ENCODE results near the gene MED12L. TPM values are rescaled to one million over a fixed set of nuclear protein-coding genes. Genes with fewer than 3 reads are reported as not detected.
"Not testable (repeated sequence)": the region's sequence is repeated elsewhere in the genome, so short reads cannot be mapped to it uniquely, and the experiment has no call there.

The MED12L gene, protein sequence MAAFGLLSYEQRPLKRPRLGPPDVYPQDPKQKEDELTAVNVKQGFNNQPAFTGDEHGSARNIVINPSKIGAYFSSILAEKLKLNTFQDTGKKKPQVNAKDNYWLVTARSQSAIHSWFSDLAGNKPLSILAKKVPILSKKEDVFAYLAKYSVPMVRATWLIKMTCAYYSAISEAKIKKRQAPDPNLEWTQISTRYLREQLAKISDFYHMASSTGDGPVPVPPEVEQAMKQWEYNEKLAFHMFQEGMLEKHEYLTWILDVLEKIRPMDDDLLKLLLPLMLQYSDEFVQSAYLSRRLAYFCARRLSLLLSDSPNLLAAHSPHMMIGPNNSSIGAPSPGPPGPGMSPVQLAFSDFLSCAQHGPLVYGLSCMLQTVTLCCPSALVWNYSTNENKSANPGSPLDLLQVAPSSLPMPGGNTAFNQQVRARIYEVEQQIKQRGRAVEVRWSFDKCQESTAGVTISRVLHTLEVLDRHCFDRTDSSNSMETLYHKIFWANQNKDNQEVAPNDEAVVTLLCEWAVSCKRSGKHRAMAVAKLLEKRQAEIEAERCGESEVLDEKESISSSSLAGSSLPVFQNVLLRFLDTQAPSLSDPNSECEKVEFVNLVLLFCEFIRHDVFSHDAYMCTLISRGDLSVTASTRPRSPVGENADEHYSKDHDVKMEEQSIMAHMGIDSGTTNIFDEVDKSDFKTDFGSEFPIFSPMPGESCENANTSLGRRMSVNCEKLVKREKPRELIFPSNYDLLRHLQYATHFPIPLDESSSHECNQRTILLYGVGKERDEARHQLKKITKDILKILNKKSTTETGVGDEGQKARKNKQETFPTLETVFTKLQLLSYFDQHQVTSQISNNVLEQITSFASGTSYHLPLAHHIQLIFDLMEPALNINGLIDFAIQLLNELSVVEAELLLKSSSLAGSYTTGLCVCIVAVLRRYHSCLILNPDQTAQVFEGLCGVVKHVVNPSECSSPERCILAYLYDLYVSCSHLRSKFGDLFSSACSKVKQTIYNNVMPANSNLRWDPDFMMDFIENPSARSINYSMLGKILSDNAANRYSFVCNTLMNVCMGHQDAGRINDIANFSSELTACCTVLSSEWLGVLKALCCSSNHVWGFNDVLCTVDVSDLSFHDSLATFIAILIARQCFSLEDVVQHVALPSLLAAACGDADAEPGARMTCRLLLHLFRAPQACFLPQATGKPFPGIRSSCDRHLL (N-terminal part only)
- total RNA-seq = 10 to 100 TPM in 4 of 8 experiments, 1 to 10 TPM in 4; 5.9 to 15.7 (median 10.0) TPM

DNA sequence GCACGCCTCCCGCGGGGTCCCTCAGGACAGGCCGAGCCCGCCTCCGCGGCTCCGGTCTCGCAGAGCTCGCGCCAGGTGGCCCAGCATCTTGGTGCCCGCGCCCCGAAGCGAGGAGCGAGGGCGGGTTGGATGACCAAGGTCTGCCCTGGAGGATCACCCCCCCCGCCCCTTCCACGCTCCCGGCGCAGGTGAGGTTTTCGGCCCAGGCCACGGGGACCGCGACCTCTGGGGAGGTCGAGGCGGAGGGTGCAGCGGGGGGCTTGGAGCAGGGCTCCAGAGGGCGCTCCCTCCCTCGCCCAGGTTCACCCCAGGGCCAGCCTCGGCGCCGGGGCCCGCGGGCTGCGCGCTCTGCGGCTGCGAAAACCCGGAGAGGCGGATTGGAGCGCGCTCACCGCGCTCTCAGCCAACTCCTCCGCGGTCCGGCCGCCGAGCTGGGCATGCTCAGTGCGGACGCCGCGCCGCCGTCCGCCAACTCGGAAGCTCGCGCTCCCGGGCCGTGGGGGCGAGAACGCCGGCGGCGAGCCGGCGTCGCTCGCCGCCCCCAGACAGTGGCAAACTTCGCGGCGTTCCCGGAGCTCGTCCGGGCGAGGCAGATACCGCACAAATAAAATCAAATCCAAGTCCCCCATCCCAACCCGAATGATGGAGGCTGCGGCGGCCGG, at the start of gene MED12L:
TSS of gene MED12L (plus strand) at position 438 of the 662 bp plus-strand sequence. CDS start 1,263 bp downstream, outside the sequence.
- in situ Hi-C loops (cut with MboI; ENCODE audit: low pct_unique_long_range_greater_than_20kb in 2 of 9, low sequenced_read_pairs in 9 of 9, unreplicated experiment in 9 of 9) = no loop called here
- peak within 1 kb of the TSS; percentile 67 to 84 (median 74) for H3K4me3 ChIP-seq
- peak within 1 kb of the TSS; percentile 61 to 72 for H3K27ac ChIP-seq
- peaks cover 14 to 15% of the 10 kb centered on the region in 2 donors for H3K4me1 ChIP-seq (replicated peaks in 1 of 2)
- peak; percentile 61 to 69 (median 65) for ATAC-seq (replicated peaks in 6 of 8)
- WGBS, 10 experiments = 0 to 3% (median 3%) methylated on average over 9 to 21 of the region's 84 CpGs; no CpG with 5 or more reads in 7 of the 10 experiments

DNA sequence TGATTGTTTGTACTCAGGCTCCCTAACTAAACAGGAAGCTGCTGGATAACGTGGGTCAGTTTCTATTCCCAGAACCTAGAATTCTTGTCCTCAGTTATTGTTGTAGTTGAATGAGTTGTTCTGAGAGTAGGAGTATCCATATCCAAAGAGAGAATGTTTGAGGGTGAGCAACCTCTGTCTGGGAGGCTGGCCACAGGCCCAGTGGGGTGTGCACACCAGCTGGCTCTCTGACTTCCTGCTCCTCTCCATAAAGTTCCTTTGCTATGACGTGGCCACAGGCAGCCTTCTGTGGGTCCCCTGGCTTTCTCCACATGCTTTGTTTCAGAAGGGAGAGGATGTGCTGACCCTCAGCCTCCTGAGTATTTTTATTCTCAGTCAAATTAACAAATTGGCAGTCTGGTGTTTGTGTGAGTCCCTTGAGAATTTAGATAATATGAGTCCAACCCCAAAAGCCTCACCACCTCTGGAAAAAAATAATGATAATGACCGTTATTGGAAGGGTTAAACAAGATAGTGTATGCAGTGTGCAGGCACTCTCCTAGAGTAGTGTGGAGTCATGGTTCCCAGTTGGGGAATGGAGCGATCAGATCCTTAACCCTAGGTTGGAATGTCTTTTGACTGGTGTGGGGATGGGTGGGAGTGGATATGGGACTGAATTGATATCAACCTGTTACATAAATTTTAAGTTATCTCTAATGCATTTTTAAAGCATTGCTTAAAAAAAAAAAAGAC, 47.6 kb upstream of the MED12L start:
- in situ Hi-C loops (cut with MboI; ENCODE audit: low pct_unique_long_range_greater_than_20kb in 2 of 9, low sequenced_read_pairs in 9 of 9, unreplicated experiment in 9 of 9) = no loop called here
- peak; percentile 39 to 100 (median 62) for ATAC-seq (replicated peaks in 6 of 8)
- WGBS, 10 experiments = 0 to 83% (median 34%) methylated on average over 1 to 4 of the region's 4 CpGs
- Histone ChIP-seq H3K4me1 (replicated peaks in 1 of 2) (peaks cover 0 to 2% of the 10 kb centered on the region in 2 donors), H3K4me3 (no peak overlapping the region), H3K27ac (no peak overlapping the region)

DNA sequence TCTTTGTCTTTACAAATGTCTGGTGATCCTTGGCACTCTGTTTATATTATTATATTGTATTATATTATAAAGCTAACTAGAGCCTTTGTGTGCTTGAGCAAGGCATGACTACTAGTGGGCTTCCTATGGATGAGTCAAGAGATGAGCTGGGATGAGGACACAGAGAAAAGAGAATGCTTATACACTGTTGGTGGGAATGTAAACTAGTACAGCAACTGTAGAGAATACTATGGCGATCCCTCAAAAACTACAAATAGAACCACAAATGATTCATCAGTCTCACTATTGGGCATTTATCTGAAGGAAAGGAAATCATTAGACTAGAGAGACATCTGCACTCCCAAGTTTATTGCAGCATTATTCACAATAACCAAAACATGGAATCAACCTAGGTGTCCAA, 40.8 kb upstream of the MED12L start:
- in situ Hi-C loops (cut with MboI; ENCODE audit: low pct_unique_long_range_greater_than_20kb in 2 of 9, low sequenced_read_pairs in 9 of 9, unreplicated experiment in 9 of 9) = no loop called here
- H3K27ac ChIP-seq = no peak overlapping the region
- no peak overlapping the region for H3K4me3 ChIP-seq
- 55 to 100% (median 100%) methylated on average over 1 of the region's 1 CpG; no CpG with 5 or more reads in 4 of the 10 experiments for WGBS, 10 experiments
- no peak for ATAC-seq (replicated peaks in 6 of 8)
- H3K4me1 ChIP-seq (replicated peaks in 1 of 2) = no peaks in the 10 kb centered on the region

DNA sequence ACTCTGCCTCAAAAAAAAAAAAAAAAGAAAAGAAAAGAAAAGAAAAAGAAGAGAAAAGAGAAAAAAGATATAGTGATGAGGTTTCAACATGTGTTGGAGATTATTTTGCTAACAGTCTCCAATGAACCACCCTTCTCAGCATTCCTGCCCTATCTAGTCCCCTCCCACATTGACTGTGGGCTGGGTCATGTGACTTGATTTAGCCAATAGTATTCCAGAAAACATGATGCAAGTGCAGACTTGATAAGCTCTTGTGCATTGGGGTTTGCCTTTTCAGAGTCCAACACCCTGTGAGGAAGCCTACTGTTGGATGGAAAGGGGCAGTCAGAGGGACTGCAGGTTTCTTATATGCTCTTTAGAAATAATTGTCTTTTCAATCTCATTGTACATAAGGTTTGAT, 37.8 kb upstream of the MED12L start:
- no peaks in the 10 kb centered on the region for H3K4me1 ChIP-seq (replicated peaks in 1 of 2)
- no peak for ATAC-seq (replicated peaks in 6 of 8)
- in situ Hi-C loops (cut with MboI; ENCODE audit: low pct_unique_long_range_greater_than_20kb in 2 of 9, low sequenced_read_pairs in 9 of 9, unreplicated experiment in 9 of 9) = no loop called here
- H3K4me3 ChIP-seq = no peak overlapping the region
- no peak overlapping the region for H3K27ac ChIP-seq

DNA sequence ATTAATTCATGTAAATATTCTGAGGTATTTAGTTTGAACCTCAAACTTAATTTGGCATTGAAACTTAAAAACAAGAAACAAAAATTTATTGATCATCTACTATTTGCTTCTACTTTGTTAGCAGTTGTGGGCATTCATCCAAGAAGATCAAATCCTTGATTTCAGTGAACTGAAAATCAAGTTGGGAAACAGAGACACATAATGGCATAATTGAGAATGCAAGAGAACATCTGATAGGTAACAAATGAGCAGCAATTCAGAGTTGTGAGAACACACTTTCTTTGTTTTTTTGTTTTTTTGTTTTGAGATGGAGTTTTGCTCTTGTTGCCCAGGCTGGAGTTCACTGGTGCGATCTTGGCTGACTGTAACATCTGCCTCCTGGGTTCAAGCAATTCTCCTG, 33.9 kb upstream of the MED12L start:
- no peaks in the 10 kb centered on the region for H3K4me1 ChIP-seq (replicated peaks in 1 of 2)
- H3K27ac ChIP-seq = no peak overlapping the region
- H3K4me3 ChIP-seq = no peak overlapping the region
- in situ Hi-C loops (cut with MboI; ENCODE audit: low pct_unique_long_range_greater_than_20kb in 2 of 9, low sequenced_read_pairs in 9 of 9, unreplicated experiment in 9 of 9) = no loop called here
- WGBS, 10 experiments = 80 to 100% (median 100%) methylated on average over 1 of the region's 1 CpG; no CpG with 5 or more reads in 7 of the 10 experiments
- ATAC-seq (replicated peaks in 6 of 8) = no peak

DNA sequence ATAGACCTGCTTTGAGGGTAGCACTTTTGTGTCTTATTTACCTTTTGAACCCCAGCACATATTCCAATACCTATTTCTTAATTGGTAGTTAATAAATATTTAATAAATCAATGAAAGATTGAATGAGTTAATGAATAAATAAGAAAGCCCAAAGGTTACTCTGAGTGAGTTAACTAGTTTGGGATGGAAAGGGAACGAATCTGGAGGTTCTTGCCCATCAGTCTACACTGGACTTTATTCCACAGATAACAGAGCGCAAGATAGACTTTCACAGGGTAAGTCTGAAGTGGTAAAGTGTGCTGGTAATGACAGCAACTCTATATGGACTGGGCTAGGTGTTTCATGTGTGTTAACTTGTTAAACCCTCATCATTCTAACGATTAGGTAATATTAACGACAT, 33.1 kb upstream of the MED12L start:
- no peak overlapping the region for H3K4me3 ChIP-seq
- 56 to 100% (median 92%) methylated on average over 1 to 4 of the region's 4 CpGs; no CpG with 5 or more reads in 2 of the 10 experiments for WGBS, 10 experiments
- H3K27ac ChIP-seq = no peak overlapping the region
- no peak for ATAC-seq (replicated peaks in 6 of 8)
- in situ Hi-C loops (cut with MboI; ENCODE audit: low pct_unique_long_range_greater_than_20kb in 2 of 9, low sequenced_read_pairs in 9 of 9, unreplicated experiment in 9 of 9) = no loop called here
- H3K4me1 ChIP-seq (replicated peaks in 1 of 2) = no peaks in the 10 kb centered on the region

DNA sequence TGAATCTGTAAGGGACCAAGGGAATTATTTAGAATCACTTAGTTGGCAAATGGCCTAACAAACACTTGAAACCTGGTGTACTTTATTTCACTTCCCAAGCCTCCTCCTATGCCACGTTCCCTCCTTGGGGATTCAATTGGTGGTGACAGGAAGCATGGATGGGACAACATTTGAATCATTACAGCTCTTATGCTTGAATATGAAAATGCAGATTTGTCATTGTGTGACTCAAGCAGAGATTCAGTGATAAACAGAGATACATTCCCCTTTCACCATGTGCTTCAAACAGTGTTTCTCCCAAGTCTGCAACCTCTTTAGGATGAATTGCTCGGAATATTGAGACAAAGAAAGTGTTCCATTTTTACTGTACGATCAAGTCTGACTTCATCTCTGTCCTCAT, 32.7 kb upstream of the MED12L start:
- WGBS, 10 experiments = 0 to 100% (median 89%) methylated on average over 1 to 3 of the region's 3 CpGs; no CpG with 5 or more reads in 1 of the 10 experiments
- H3K27ac ChIP-seq = no peak overlapping the region
- in situ Hi-C loops (cut with MboI; ENCODE audit: low pct_unique_long_range_greater_than_20kb in 2 of 9, low sequenced_read_pairs in 9 of 9, unreplicated experiment in 9 of 9) = no loop called here
- peak in 2 of 8 experiments; percentile 65 to 92 for ATAC-seq (replicated peaks in 6 of 8)
- no peak overlapping the region for H3K4me3 ChIP-seq
- H3K4me1 ChIP-seq (replicated peaks in 1 of 2) = no peaks in the 10 kb centered on the region

DNA sequence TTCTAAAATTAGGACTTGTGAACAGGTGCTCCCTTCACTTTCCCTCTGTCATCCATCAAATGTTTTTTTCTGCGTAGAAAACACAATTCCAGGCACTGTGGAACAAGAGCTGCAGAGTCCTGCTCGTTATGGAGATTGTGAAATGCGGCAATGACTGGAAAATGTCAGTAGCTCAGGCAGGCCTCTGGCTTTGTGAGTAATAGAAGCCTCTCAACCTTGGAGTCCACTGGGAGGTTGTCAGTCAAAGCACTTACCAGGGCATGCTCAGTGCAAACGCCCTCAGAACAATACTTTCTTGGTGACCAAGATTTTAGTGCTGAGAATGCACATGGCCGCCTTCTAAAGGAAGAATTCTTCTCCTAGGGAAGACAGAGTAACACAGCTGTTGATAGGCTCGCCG, 26.7 kb upstream of the MED12L start:
- WGBS, 10 experiments = 28 to 90% (median 56%) methylated on average over 2 to 7 of the region's 7 CpGs
- no peak overlapping the region for H3K4me3 ChIP-seq
- ATAC-seq (replicated peaks in 6 of 8) = peak in 4 of 8 experiments; percentile 21 to 56 (median 50)
- in situ Hi-C loops (cut with MboI; ENCODE audit: low pct_unique_long_range_greater_than_20kb in 2 of 9, low sequenced_read_pairs in 9 of 9, unreplicated experiment in 9 of 9) = no loop called here
- H3K4me1 ChIP-seq (replicated peaks in 1 of 2) = peaks cover 0 to 6% of the 10 kb centered on the region in 2 donors
- H3K27ac ChIP-seq = no peak overlapping the region

DNA sequence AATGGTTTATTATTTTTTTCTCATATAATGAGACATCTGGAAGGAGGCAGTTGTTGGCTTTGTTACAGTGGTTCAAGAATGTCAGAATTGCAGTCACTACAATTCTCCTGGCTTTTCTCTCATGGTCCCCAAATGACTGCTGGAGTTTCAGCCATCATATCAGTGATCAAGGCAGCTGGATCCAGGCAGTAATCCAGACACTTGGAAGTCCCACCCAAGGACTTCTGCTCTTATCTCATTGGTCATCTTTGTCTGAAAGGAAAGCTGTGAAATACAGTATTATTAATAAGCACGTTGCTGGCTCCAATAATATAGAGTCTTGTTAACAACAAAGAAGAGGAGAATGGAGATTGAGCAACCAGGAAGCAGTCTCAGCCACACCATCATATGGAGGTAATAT, 22.9 kb upstream of the MED12L start:
- no peak overlapping the region for H3K4me3 ChIP-seq
- WGBS, 10 experiments = 0 to 67% (median 10%) methylated on average over 1 of the region's 1 CpG; no CpG with 5 or more reads in 2 of the 10 experiments
- no peak for ATAC-seq (replicated peaks in 6 of 8)
- in situ Hi-C loops (cut with MboI; ENCODE audit: low pct_unique_long_range_greater_than_20kb in 2 of 9, low sequenced_read_pairs in 9 of 9, unreplicated experiment in 9 of 9) = no loop called here
- no peak overlapping the region for H3K27ac ChIP-seq
- peaks cover 0 to 6% of the 10 kb centered on the region in 2 donors for H3K4me1 ChIP-seq (replicated peaks in 1 of 2)

DNA sequence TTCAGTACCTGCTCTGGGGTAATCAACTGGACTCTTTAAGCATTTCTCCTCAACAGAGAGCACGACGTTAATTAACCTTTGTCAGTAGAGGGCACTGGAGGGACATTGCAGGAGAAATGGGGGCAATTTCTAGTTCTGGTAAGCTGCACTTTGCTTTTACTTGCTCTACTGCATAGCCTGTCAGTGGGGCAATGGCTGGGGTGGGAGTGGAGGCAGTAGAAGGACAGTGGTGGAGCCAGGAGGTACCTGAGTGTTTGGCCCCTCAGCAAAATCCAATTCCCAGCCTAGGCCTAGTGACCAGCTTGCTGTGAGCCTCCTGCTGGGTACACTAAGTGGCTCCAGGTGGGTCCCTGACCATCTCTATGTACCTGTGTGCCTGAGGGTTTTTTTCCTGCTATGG, 18.3 kb upstream of the MED12L start:
- in situ Hi-C loops (cut with MboI; ENCODE audit: low pct_unique_long_range_greater_than_20kb in 2 of 9, low sequenced_read_pairs in 9 of 9, unreplicated experiment in 9 of 9) = no loop called here
- no peaks in the 10 kb centered on the region for H3K4me1 ChIP-seq (replicated peaks in 1 of 2)
- WGBS, 10 experiments = 17 to 100% (median 78%) methylated on average over 1 to 2 of the region's 2 CpGs; no CpG with 5 or more reads in 2 of the 10 experiments
- H3K4me3 ChIP-seq = no peak overlapping the region
- peak in 1 of 8 experiments; percentile 50 for ATAC-seq (replicated peaks in 6 of 8)
- H3K27ac ChIP-seq = no peak overlapping the region

DNA sequence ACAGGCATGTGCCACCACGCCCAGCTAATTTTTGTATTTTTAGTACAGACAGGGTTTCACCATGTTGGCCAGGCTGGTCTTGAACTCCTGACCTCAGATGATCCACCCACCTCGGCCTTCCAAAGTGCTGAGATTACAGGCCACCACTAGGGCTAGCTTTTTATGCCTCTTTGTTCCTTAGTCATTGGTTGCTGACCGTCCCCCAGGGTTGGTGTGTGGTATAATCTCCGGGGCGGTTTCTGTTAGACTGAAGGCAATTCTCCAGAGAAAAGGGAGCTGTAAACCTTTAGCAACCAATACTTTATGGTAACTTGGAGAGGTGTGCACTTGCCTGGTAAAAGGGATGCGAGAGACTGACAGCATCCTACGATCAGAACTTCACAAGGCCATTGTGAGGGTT, 12.6 kb upstream of the MED12L start:
- H3K27ac ChIP-seq; H3K4me3 ChIP-seq; in situ Hi-C loops (cut with MboI; ENCODE audit: low pct_unique_long_range_greater_than_20kb in 2 of 9, low sequenced_read_pairs in 9 of 9, unreplicated experiment in 9 of 9); ATAC-seq (replicated peaks in 6 of 8): not testable (repeated sequence)
- peaks cover 8 to 11% of the 10 kb centered on the region in 2 donors for H3K4me1 ChIP-seq (replicated peaks in 1 of 2)
- 69 to 100% (median 95%) methylated on average over 1 to 7 of the region's 7 CpGs; no CpG with 5 or more reads in 2 of the 10 experiments for WGBS, 10 experiments

DNA sequence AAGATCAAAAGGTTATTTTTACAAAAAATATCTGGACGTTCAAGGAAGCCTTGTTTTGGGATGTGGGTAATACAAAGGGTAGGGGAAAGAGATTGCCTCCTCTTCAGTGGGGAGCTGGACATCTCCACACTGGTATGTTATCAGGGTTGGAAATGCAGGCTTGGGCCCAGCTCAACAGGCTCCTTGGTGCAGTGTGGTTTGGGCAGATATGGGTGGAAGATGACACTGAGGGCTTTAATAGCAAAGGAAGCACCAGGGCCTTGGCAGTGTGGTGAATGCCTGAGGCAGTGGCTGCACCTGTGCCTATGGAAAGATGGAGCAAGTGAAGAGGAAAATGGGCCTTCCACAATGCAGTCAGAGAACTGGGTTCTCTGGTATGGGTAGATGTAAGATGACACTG, 11.2 kb upstream of the MED12L start:
- in situ Hi-C loops (cut with MboI; ENCODE audit: low pct_unique_long_range_greater_than_20kb in 2 of 9, low sequenced_read_pairs in 9 of 9, unreplicated experiment in 9 of 9) = no loop called here
- 11 to 75% methylated on average over 1 of the region's 1 CpG; no CpG with 5 or more reads in 8 of the 10 experiments for WGBS, 10 experiments

More for the DNA sequence above, 11.2 kb upstream of the MED12L start:
- H3K4me3 ChIP-seq = no peak overlapping the region
- H3K27ac ChIP-seq = no peak overlapping the region
- ATAC-seq (replicated peaks in 6 of 8) = no peak
- H3K4me1 ChIP-seq (replicated peaks in 1 of 2) = peaks cover 8 to 11% of the 10 kb centered on the region in 2 donors

Data from motor neuron (in vitro differentiated cells).